H1 (cell line): ENCODE data around the gene DOCK3. TPM values are rescaled to one million over a fixed set of nuclear protein-coding genes. Genes with fewer than 3 reads are reported as not detected.

Experiments used
- CTCF ChIA-PET: fragments of 300-600 bp; sonication (Branson Sonifier 250); formaldehyde crosslinking; loops from one replicate; lab custom pipeline; 2021; ENCODE audit not compliant: partially characterized antibody; lab: Charles Lee
- POLR2A ChIA-PET: fragments of 300-600 bp; sonication (Branson Sonifier 250); formaldehyde crosslinking; loops from one replicate; lab custom pipeline; 2021; ENCODE audit warnings: inconsistent platforms; ENCODE audit not compliant: partially characterized antibody; lab: Charles Lee
- DNase-seq, 2 experiments: peaks; one replicate each; pipeline versions ENCODE4 v3.0.0 to v3.0.0-alpha.2; 2010 to 2022; ENCODE audit warnings: low spot score in 2 of 2, low read depth in 1 of 2, mixed read lengths in 1 of 2
- FAIRE-seq: peaks from 2 replicates; lab custom pipeline; 2011; peaks lifted over from hg19 to GRCh38; lab: Jason Lieb, UNC
- H2AFZ ChIP-seq: 2 replicates; pipeline ENCODE4 v1.8.1; 2012; ENCODE audit warnings: low read length, inconsistent platforms
- H2AK5ac ChIP-seq: 2 replicates; pipeline ENCODE4 v1.6.1; 2013; ENCODE audit warnings: low read depth, low read length
- H2BK120ac ChIP-seq: replicated peaks from 2 replicates; pipeline ENCODE3; 2013; ENCODE audit warnings: low read depth, low read length, inconsistent platforms
- H2BK12ac ChIP-seq: 2 replicates; pipeline ENCODE4 v1.6.1; 2013; ENCODE audit warnings: low read depth, low read length
- H2BK15ac ChIP-seq: 2 replicates; pipeline ENCODE4 v1.6.1; 2013; ENCODE audit warnings: low read length
- H2BK20ac ChIP-seq: 2 replicates; pipeline ENCODE4 v1.6.1; 2013; ENCODE audit warnings: low read length
- H2BK5ac ChIP-seq: 2 replicates; pipeline ENCODE4 v1.6.1; 2013; ENCODE audit warnings: low read depth, low read length
- H3K14ac ChIP-seq: 2 replicates; pipeline ENCODE4 v1.6.1; 2013; ENCODE audit warnings: inconsistent platforms; ENCODE audit not compliant: insufficient read length
- H3K18ac ChIP-seq: 2 replicates; pipeline ENCODE4 v1.6.1; 2013; ENCODE audit warnings: low read length; ENCODE audit errors: extremely low read depth
- H3K23ac ChIP-seq: 2 replicates; pipeline ENCODE4 v1.6.1; 2013; ENCODE audit warnings: inconsistent platforms; ENCODE audit not compliant: insufficient read length
- H3K23me2 ChIP-seq: 2 replicates; pipeline ENCODE4 v1.6.1; 2013; ENCODE audit warnings: low read depth, low read length
- H3K27ac ChIP-seq: 2 replicates; pipeline ENCODE4 v1.6.1; 2011; ENCODE audit warnings: low read depth, low read length, inconsistent platforms
- H3K27me3 ChIP-seq, 4 experiments: replicated peaks in 1 of 4; 1 replicate in 1 of 4; 2 replicates in 3 of 4; pipeline versions ENCODE4 v1.6.1 to v1.8.1; 2011 to 2013; ENCODE audit warnings: low read length in 3 of 4, mild to moderate bottlenecking in 3 of 4, inconsistent platforms in 2 of 4, mixed read lengths in 2 of 4, moderate library complexity in 1 of 4; ENCODE audit not compliant: control insufficient read depth in 3 of 4, insufficient read depth in 3 of 4; ENCODE audit errors: extremely low read depth in 1 of 4
- H3K36me3 ChIP-seq, 4 experiments: 2 replicates each; pipeline versions ENCODE4 v1.6.1 to v1.8.1; 2011 to 2013; ENCODE audit warnings: mild to moderate bottlenecking in 4 of 4, low read length in 3 of 4, moderate library complexity in 2 of 4, control low read depth in 1 of 4, inconsistent platforms in 1 of 4; ENCODE audit not compliant: insufficient read depth in 4 of 4, control insufficient read depth in 2 of 4
- H3K4ac ChIP-seq: replicated peaks from 2 replicates; pipeline ENCODE3; 2013; ENCODE audit warnings: low read length, low read depth, mixed read lengths, inconsistent platforms; ENCODE audit not compliant: insufficient read length
- H3K4me1 ChIP-seq, 4 experiments: replicated peaks in 1 of 4; 1 replicate in 1 of 4; 2 replicates in 3 of 4; pipeline versions ENCODE4 v1.6.1 to v1.8.1; 2011 to 2013; ENCODE audit warnings: low read length in 3 of 4, inconsistent platforms in 2 of 4, mixed read lengths in 1 of 4; ENCODE audit not compliant: insufficient read depth in 4 of 4, control insufficient read depth in 3 of 4
- H3K4me2 ChIP-seq, 2 experiments: 2 replicates each; pipeline versions ENCODE4 v1.6.1 to v1.8.1; 2011 to 2013; ENCODE audit warnings: low read depth in 2 of 2, low read length in 2 of 2, control low read depth in 1 of 2, inconsistent platforms in 1 of 2, mild to moderate bottlenecking in 1 of 2; ENCODE audit not compliant: insufficient read depth in 1 of 2
- H3K4me3 ChIP-seq, 4 experiments: fragments of 200-600, 300-600 bp in 1 of 4; sonication (generic), shearing (Covaris generic), sonication (Bioruptor Twin) in 1 of 4; 2 replicates each; pipeline versions ENCODE4 v1.5.1 to v1.8.1; 2011 to 2016; ENCODE audit warnings: low read length in 4 of 4, low read depth in 3 of 4, control low read depth in 2 of 4, inconsistent platforms in 2 of 4, mild to moderate bottlenecking in 2 of 4, mixed read lengths in 1 of 4, moderate library complexity in 1 of 4; ENCODE audit not compliant: insufficient read depth in 2 of 4; ENCODE audit errors: extremely low read depth in 1 of 4
- H3K56ac ChIP-seq: replicated peaks from 2 replicates; pipeline ENCODE3; 2013; ENCODE audit warnings: low read depth, mild to moderate bottlenecking, mixed read lengths, low read length, inconsistent platforms; ENCODE audit not compliant: insufficient read length
- H3K79me1 ChIP-seq: 2 replicates; pipeline ENCODE4 v1.6.1; 2013; ENCODE audit warnings: low read depth, low read length, control low read depth
- H3K79me2 ChIP-seq, 2 experiments: 2 replicates each; pipeline versions ENCODE4 v1.6.1 to v1.8.1; 2012 to 2013; ENCODE audit warnings: low read length in 2 of 2, mild to moderate bottlenecking in 2 of 2, inconsistent platforms in 1 of 2; ENCODE audit not compliant: insufficient read depth in 2 of 2, control insufficient read depth in 1 of 2
- H3K9ac ChIP-seq, 4 experiments: replicated peaks in 1 of 4; 1 replicate in 1 of 4; 2 replicates in 3 of 4; pipeline versions ENCODE4 v1.6.1 to v1.8.1; 2011 to 2013; ENCODE audit warnings: low read depth in 3 of 4, low read length in 3 of 4, control low read depth in 2 of 4, mild to moderate bottlenecking in 2 of 4, moderate library complexity in 2 of 4, inconsistent platforms in 1 of 4; ENCODE audit errors: extremely low read depth in 1 of 4
- H3K9me3 ChIP-seq, 2 experiments: 2 replicates each; pipeline versions ENCODE4 v1.6.1 to v1.8.1; 2012 to 2013; ENCODE audit warnings: mild to moderate bottlenecking in 2 of 2, moderate library complexity in 2 of 2, control low read depth in 1 of 2, inconsistent platforms in 1 of 2, low read depth in 1 of 2, low read length in 1 of 2, mixed read lengths in 1 of 2; ENCODE audit not compliant: insufficient read depth in 2 of 2
- H4K20me1 ChIP-seq, 2 experiments: replicated peaks in 1 of 2; 2 replicates each; pipeline versions ENCODE3 to v1.8.1; 2011 to 2013; ENCODE audit warnings: inconsistent platforms in 2 of 2, low read length in 2 of 2, mild to moderate bottlenecking in 1 of 2; ENCODE audit not compliant: insufficient read depth in 2 of 2, control insufficient read depth in 1 of 2
- H4K5ac ChIP-seq: 2 replicates; pipeline ENCODE4 v1.6.1; 2013; ENCODE audit warnings: low read length, low read depth, mixed read lengths, inconsistent platforms; ENCODE audit not compliant: insufficient read length
- H4K8ac ChIP-seq: 2 replicates; pipeline ENCODE4 v1.8.0; 2013; ENCODE audit warnings: mild to moderate bottlenecking, moderate library complexity, low read length, inconsistent platforms; ENCODE audit not compliant: insufficient read depth; ENCODE audit errors: extremely low read depth
- H4K91ac ChIP-seq: replicated peaks from 2 replicates; pipeline ENCODE3; 2013; ENCODE audit warnings: low read length, mixed read lengths, inconsistent platforms; ENCODE audit not compliant: insufficient read length
- BCL11A ChIP-seq, 2 experiments: IDR thresholded peaks; one replicate each; pipeline ENCODE4 v1.6.1; 2011; ENCODE audit warnings: low read depth in 2 of 2, low read length in 2 of 2, mild to moderate bottlenecking in 2 of 2
- CEBPB ChIP-seq: IDR thresholded peaks from 2 replicates; pipeline ENCODE4 v1.6.1; 2012; ENCODE audit warnings: low read depth, low read length
- JUN ChIP-seq: IDR thresholded peaks from 2 replicates; pipeline ENCODE4 v1.6.1; 2011; ENCODE audit warnings: low read depth, mild to moderate bottlenecking, improper control_type of control experiment, low read length
- SIN3A ChIP-seq, 2 experiments: IDR thresholded peaks in 1 of 2; conservative IDR thresholded peaks in 1 of 2; 2 replicates each; pipeline ENCODE4 v1.6.1; 2011 to 2012; ENCODE audit warnings: low read length in 2 of 2, improper control_type of control experiment in 1 of 2, low read depth in 1 of 2, mild to moderate bottlenecking in 1 of 2
- WGBS, 2 experiments: shearing (Covaris generic) in 1 of 2; methylation state at CpG; one replicate each; pipeline versions ENCODE4 v1.1.6 to v1.1.7; 2013 to 2015; ENCODE audit warnings: low lambda C conversion rate in 2 of 2, mixed read lengths in 2 of 2, inconsistent platforms in 1 of 2, low coverage in 1 of 2, missing lambda C conversion rate in 1 of 2; ENCODE audit not compliant: insufficient replicate concordance in 2 of 2, insufficient coverage in 1 of 2, insufficient read length in 1 of 2; ENCODE audit errors: extremely low coverage in 1 of 2, missing lambda C conversion rate in 1 of 2; 5-methylcytosine and 5-hydroxymethylcytosine counted together
- polyA plus RNA-seq, 7 experiments: library from polyadenylated mRNA; depleted of rRNA in 3 of 7; stranded (reverse) in 5 of 7; unstranded in 2 of 7; fragments of >200 nt in 5 of 7; fragments of 200-250 nt in 2 of 7; gene quantifications; 1 replicate in 5 of 7; 2 replicates in 1 of 7; 4 replicates in 1 of 7; pipeline versions ENCODE4 v1.2.1 to v1.2.3, GENCODE V29; 2011 to 2013; ENCODE audit warnings: missing spikeins in 2 of 7, mixed read lengths in 2 of 7
- total RNA-seq: library from RNA; stranded (reverse); fragmentation: NEBNext Ultra II Directional; extraction: Animal tissue kit (Norgen Biotek cat#: 25700); gene quantifications from 2 replicates; pipeline ENCODE4 v1.2.1, GENCODE V29; 2021

Gene DOCK3
- total and polyA plus RNA-seq, 2 of the 8 experiments (the other 6 are each of a cell fraction or from before 2014, with no cell fraction given): 2.7 to 5.0 TPM

DNA sequence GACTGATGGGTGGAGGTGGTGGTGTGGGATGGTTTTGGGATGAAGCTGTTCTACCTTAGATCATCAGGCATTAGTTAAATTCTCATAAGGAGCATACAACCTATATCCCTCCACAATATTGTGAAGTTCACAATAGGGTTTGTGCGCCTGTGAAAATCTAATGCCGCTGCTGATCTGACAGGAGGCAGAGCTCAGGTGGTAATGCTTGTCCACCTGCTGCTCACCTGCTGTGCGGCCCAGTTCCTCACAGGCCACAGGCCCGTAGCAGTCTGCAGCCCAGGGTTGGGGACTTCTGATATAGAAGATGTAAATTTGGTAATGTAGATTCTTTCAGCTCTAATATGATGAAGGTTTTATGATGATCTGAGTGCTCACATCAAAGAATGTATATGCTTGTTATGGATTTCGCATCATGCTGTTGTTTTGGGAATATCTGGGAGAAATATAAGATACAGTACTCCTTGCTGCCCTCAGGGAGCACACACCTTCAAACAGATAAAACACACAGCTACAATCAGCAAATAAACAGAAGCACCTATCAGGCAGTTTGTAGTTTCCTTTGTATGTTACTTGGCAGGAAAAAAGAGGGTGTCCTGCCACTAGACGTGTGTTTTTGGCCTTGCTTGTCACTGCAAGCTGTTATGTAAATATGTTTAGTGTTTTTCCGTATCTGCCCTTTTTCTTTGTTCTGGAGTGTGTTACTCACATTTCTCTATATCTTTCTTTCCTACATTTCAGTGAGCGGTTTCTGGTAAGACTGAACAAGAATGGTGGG is 471.3 kb downstream of the DOCK3 start:
- H3K4ac ChIP-seq: no peak overlapping the region
- no peak overlapping the region for H2BK5ac ChIP-seq
- no peak overlapping the region for H3K9ac ChIP-seq
- no peak overlapping the region for H4K91ac ChIP-seq
- no peak overlapping the region for H3K27ac ChIP-seq
- H3K4me2 ChIP-seq: no peak overlapping the region
- no peak overlapping the region for H3K4me3 ChIP-seq
- no peak overlapping the region for H2AFZ ChIP-seq
- H3K4me1 ChIP-seq: no peaks in the 10 kb centered on the region
- H4K5ac ChIP-seq: no peak overlapping the region
- H3K79me2 ChIP-seq: no peaks in the 10 kb centered on the region
- TF ChIP-seq BCL11A (IDR thresholded peaks at IDR 0.05; ENCODE audit: low read depth in 2 of 2, low read length in 2 of 2) (no peak), JUN (no peak), CEBPB (no peak), SIN3A (conservative IDR thresholded peaks at IDR 0.05 in 1 of 2, IDR thresholded peaks at IDR 0.05 in 1 of 2; ENCODE audit: low read depth in 1 of 2, low read length in 2 of 2) (no peak)
- 82% methylated on average over 8 of the region's 8 CpGs; no CpG with 5 or more reads in 1 of the 2 experiments for WGBS, 2 experiments
- ChIA-PET POLR2A (no interaction called here), CTCF (interaction anchor here (1.1 to 1.4 kb wide), 3 partner anchors 43 to 174 kb away, joined by 3 to 4 read pairs (median 3); no protein-coding TSS in a partner anchor)
- no peaks in the 10 kb centered on the region for H3K23me2 ChIP-seq
- H2BK15ac ChIP-seq: no peak overlapping the region
- H3K79me1 ChIP-seq: no peaks in the 10 kb centered on the region
- H3K36me3 ChIP-seq: no peaks in the 10 kb centered on the region
- no peaks in the 10 kb centered on the region for H4K20me1 ChIP-seq
- H2BK20ac ChIP-seq: no peak overlapping the region
- no peak overlapping the region for H4K8ac ChIP-seq
- no peak overlapping the region for H3K23ac ChIP-seq
- no peak overlapping the region for H2AK5ac ChIP-seq
- H3K14ac ChIP-seq: no peak overlapping the region
- H2BK120ac ChIP-seq: no peak overlapping the region
- FAIRE-seq (no peak), DNase-seq (no peak)
- H3K56ac ChIP-seq: no peak overlapping the region
- H3K27me3 ChIP-seq: no peaks in the 10 kb centered on the region
- H2BK12ac ChIP-seq: no peak overlapping the region
- no peaks in the 10 kb centered on the region for H3K9me3 ChIP-seq
- H3K18ac ChIP-seq: no peak overlapping the region
